SK-N-MC (cell line): ENCODE data around the gene F10.

Source experiments
- DNase-seq: peaks from one replicate; pipeline ENCODE4 v3.0.0-alpha.2; 2011; ENCODE audit warnings: low read depth, low spot score
- H3K27ac ChIP-seq: fragments of 200-600 bp; sonication (generic); 2 replicates; pipeline ENCODE4 v1.5.1; 2016; ENCODE audit warnings: mixed run types
- H3K36me3 ChIP-seq: fragments of 200-600 bp; sonication (generic); 2 replicates; pipeline ENCODE4 v1.6.1; 2017; ENCODE audit warnings: antibody characterized with exemption, low read length, mixed read lengths; ENCODE audit not compliant: insufficient read depth
- H3K4me3 ChIP-seq: fragments of 200-600 bp; sonication (generic); 2 replicates; pipeline ENCODE4 v1.5.1; 2016
- H3K9ac ChIP-seq: fragments of 200-600 bp; sonication (generic); 2 replicates; pipeline ENCODE4 v1.8.0; 2017; ENCODE audit warnings: mixed run types, mixed read lengths; ENCODE audit not compliant: insufficient read length
- H3K9me3 ChIP-seq: fragments of 200-600 bp; sonication (generic); 2 replicates; pipeline ENCODE4 v1.6.1; 2017; ENCODE audit warnings: low read depth, mild to moderate bottlenecking, antibody characterized with exemption, low read length, moderate library complexity, mixed read lengths
- EZH2 ChIP-seq: fragments of 200-600 bp; sonication (generic); IDR thresholded peaks from one replicate; pipeline ENCODE4 v1.6.1; 2017; ENCODE audit warnings: antibody characterized with exemption
- FOXP2 ChIP-seq: optimal IDR thresholded peaks from 2 replicates; pipeline ENCODE3; 2011; ENCODE audit warnings: mild to moderate bottlenecking, moderate library complexity; ENCODE audit not compliant: insufficient read depth; ENCODE audit errors: extremely low read length, control extremely low read depth
- POLR2AphosphoS5 ChIP-seq: IDR thresholded peaks from 2 replicates; pipeline ENCODE4 v1.6.1; 2012; ENCODE audit warnings: mild to moderate bottlenecking, low read depth, low read length, borderline replicate concordance

The F10 gene

DNA sequence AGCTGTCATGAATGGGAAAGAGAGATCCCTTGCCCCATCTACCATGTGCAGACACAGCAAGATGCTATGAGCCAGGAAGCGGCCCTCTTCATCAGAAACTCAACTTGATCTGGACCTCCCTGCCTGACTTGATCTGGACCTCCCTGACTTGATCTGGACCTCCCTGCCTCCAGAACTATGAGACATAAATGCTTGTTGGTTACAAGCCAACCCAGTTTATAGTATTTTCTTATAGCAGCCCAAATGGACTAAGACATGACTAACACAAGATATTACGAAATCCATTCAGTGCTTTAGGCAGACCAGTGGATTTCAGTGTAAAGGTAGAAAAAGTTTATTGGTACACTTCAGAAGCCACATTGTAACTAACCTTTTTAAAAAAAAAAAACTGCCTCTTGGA, 70.3 kb downstream of the F10 start:
- Histone ChIP-seq H3K36me3 (peaks cover 91% of the 10 kb centered on the region), H3K27ac (no peak overlapping the region), H3K4me3 (no peak overlapping the region), H3K9ac (no peak overlapping the region), H3K9me3 (no peaks in the 10 kb centered on the region)
- DNase-seq = no peak
- no peak for TF ChIP-seq EZH2
- TF ChIP-seq POLR2AphosphoS5 = no peak
- no peak for TF ChIP-seq FOXP2

DNA sequence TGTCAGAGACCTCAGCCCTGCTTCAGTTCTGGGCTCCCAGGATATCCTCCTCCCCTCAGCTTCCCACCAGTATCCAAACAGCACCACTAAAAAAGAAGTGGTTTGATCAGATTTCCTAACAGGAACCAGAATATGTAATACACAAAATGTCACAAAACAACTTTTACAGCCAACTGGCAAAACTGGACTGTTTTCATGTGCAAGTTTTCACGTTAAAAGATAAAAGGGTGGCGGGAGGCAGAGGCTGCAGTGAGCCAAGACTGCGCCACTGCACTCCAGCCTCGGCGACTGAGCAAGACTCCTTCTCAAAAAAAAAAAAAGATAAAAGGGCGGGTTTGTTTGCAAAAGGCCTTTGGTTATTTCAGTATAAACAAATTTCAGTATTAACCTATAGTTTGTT, 72.8 kb downstream of the F10 start:
- Histone ChIP-seq H3K9ac (no peak overlapping the region), H3K36me3 (peaks cover 90% of the 10 kb centered on the region), H3K9me3 (no peaks in the 10 kb centered on the region), H3K4me3 (no peak overlapping the region), H3K27ac (no peak overlapping the region)
- no peak for DNase-seq
- TF ChIP-seq EZH2 (no peak), FOXP2 (no peak), POLR2AphosphoS5 (no peak)

DNA sequence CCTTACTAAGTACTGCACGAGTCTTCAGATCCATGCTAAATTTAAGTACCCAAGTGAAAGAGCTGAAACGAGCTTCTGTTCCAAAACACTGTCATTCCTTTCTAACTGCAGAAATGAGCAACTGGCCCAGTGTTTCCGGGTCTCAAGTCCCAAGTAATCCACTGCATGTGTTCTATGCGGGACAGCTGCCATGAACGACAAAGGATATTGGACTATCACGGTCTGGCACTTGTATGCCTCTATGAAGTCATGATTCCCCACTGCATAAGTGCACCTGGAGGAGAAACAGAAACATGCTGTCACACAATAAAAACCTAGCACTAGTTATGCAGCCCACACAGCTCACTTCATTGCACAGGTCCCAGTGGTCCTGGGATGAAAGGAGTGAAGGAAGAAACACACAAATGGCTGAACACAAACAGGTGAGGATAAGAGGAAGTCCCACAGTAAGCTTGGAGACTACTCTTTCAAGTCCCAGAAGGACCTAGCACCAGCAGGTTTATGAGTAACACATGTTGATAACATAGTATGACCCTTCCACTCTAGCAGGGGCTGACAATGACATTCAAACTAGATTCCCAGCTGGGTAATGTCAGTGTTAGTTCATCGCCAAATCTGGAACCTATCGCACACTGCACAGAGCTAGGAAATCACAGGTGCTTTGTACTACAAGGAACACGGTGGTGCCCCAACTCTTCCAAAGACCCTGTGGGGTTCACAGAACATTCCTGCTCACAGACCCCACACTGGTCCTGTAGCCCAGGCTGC, 74.6 kb downstream of the F10 start:
- Histone ChIP-seq H3K9ac (no peak overlapping the region), H3K36me3 (peaks cover 80% of the 10 kb centered on the region), H3K4me3 (no peak overlapping the region), H3K27ac (no peak overlapping the region), H3K9me3 (no peaks in the 10 kb centered on the region)
- TF ChIP-seq FOXP2 (no peak), POLR2AphosphoS5 (no peak), EZH2 (no peak)
- DNase-seq = no peak
